Ishikawa (cell line): ENCODE results near the gene RIOK3.

ENCODE experiments used
- CEBPB ChIP-seq: IDR thresholded peaks from 2 replicates; pipeline ENCODE4 v1.6.1; 2012
- CREB1 ChIP-seq: IDR thresholded peaks from 2 replicates; pipeline ENCODE4 v1.6.1; 2012; ENCODE audit warnings: low read depth
- EGR1 ChIP-seq: IDR thresholded peaks from 2 replicates; pipeline ENCODE4 v1.6.1; 2012
- EP300 ChIP-seq: IDR thresholded peaks from 2 replicates; pipeline ENCODE4 v1.6.1; 2012; ENCODE audit warnings: borderline replicate concordance
- FOXM1 ChIP-seq: IDR thresholded peaks from 2 replicates; pipeline ENCODE4 v1.6.1; 2012; ENCODE audit warnings: low read depth, borderline replicate concordance
- NFIC ChIP-seq: IDR thresholded peaks from 2 replicates; pipeline ENCODE4 v1.6.1; 2012
- RAD21 ChIP-seq: IDR thresholded peaks from 2 replicates; pipeline ENCODE4 v1.6.1; 2012; ENCODE audit warnings: low read depth
- TAF1 ChIP-seq: IDR thresholded peaks from 2 replicates; pipeline ENCODE4 v1.6.1; 2012; ENCODE audit warnings: low read depth, mild to moderate bottlenecking
- TCF12 ChIP-seq: IDR thresholded peaks from 2 replicates; pipeline ENCODE4 v1.6.1; 2012; ENCODE audit warnings: low read depth
- TEAD4 ChIP-seq: IDR thresholded peaks from 2 replicates; pipeline ENCODE4 v1.6.1; 2012
- YY1 ChIP-seq: IDR thresholded peaks from 2 replicates; pipeline ENCODE4 v1.6.1; 2012; ENCODE audit warnings: low read depth
- ZBTB7A ChIP-seq: IDR thresholded peaks from 2 replicates; pipeline ENCODE4 v1.6.1; 2012; ENCODE audit warnings: low read depth
- TF ChIP-seq, protein P1 (sequence below): IDR thresholded peaks from 2 replicates; pipeline ENCODE4 v1.6.1; 2012
- TF ChIP-seq, protein P2 (sequence below): IDR thresholded peaks from 2 replicates; pipeline ENCODE4 v1.6.1; 2012
- TF ChIP-seq, protein P3 (sequence below): IDR thresholded peaks from 2 replicates; pipeline ENCODE4 v1.6.1; 2012; ENCODE audit warnings: low read depth, mild to moderate bottlenecking

The RIOK3 gene, protein sequence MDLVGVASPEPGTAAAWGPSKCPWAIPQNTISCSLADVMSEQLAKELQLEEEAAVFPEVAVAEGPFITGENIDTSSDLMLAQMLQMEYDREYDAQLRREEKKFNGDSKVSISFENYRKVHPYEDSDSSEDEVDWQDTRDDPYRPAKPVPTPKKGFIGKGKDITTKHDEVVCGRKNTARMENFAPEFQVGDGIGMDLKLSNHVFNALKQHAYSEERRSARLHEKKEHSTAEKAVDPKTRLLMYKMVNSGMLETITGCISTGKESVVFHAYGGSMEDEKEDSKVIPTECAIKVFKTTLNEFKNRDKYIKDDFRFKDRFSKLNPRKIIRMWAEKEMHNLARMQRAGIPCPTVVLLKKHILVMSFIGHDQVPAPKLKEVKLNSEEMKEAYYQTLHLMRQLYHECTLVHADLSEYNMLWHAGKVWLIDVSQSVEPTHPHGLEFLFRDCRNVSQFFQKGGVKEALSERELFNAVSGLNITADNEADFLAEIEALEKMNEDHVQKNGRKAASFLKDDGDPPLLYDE

DNA sequence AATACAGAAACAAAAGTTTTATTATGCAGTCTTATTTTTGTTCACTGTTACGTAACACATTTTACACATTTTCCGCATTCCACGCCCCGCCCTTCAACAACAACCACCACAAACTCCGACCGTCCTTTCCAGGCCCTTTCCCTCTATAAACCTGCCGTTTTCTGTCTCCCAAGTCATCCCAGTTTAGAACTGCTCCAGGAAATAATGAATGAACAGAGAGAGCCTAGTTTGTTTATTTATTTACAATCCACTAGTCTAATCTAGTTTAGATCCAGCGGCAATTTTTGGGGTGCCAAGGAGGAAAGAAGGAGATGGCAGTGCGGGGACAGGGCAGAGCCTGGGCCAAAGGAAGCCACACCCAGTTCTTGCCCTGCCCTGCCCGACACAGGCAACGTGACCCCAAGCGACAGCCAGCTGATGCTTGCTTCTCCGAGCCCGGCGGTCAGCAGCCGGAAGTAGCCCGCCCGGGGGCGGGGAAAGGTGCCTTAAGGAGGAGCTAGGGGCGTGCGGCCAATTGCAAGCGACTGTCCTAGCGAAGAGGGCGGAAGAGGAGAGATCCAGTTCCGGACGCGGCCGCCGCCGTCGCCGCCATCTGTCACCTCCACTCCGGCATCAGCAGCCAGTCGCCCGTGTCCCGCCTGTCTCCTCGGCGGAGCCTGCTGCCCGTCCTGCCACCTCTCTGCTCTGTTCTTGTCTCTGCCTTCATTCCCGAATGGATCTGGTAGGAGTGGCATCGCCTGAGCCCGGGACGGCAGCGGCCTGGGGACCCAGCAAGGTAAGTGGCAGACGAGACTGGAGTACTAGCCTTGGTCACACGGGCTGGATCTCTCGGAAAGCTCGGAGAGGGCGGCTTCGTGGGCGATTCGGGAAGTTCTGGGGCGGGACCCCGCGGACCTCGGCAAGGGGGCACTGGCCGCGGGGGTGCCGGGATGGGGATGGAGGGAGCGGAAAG is at the start of gene RIOK3:
RIOK3 (plus strand) TSS at position 560 of the 952 bp plus-strand sequence; CDS start at position 713, 153 bp downstream.
- TF ChIP-seq EGR1: no peak
- TF ChIP-seq CEBPB: peak; percentile 88
- no peak for TF ChIP-seq NFIC
- peak; percentile 86 for TF ChIP-seq YY1
- TF ChIP-seq, protein P1, sequence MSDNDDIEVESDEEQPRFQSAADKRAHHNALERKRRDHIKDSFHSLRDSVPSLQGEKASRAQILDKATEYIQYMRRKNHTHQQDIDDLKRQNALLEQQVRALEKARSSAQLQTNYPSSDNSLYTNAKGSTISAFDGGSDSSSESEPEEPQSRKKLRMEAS: peak; percentile 63
- TF ChIP-seq RAD21: no peak
- peak; percentile 78 for TF ChIP-seq TAF1
- TF ChIP-seq, protein P2, sequence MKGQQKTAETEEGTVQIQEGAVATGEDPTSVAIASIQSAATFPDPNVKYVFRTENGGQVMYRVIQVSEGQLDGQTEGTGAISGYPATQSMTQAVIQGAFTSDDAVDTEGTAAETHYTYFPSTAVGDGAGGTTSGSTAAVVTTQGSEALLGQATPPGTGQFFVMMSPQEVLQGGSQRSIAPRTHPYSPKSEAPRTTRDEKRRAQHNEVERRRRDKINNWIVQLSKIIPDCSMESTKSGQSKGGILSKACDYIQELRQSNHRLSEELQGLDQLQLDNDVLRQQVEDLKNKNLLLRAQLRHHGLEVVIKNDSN: peak; percentile 91
- TF ChIP-seq CREB1: no peak
- TF ChIP-seq FOXM1: no peak
- TF ChIP-seq, protein P3, sequence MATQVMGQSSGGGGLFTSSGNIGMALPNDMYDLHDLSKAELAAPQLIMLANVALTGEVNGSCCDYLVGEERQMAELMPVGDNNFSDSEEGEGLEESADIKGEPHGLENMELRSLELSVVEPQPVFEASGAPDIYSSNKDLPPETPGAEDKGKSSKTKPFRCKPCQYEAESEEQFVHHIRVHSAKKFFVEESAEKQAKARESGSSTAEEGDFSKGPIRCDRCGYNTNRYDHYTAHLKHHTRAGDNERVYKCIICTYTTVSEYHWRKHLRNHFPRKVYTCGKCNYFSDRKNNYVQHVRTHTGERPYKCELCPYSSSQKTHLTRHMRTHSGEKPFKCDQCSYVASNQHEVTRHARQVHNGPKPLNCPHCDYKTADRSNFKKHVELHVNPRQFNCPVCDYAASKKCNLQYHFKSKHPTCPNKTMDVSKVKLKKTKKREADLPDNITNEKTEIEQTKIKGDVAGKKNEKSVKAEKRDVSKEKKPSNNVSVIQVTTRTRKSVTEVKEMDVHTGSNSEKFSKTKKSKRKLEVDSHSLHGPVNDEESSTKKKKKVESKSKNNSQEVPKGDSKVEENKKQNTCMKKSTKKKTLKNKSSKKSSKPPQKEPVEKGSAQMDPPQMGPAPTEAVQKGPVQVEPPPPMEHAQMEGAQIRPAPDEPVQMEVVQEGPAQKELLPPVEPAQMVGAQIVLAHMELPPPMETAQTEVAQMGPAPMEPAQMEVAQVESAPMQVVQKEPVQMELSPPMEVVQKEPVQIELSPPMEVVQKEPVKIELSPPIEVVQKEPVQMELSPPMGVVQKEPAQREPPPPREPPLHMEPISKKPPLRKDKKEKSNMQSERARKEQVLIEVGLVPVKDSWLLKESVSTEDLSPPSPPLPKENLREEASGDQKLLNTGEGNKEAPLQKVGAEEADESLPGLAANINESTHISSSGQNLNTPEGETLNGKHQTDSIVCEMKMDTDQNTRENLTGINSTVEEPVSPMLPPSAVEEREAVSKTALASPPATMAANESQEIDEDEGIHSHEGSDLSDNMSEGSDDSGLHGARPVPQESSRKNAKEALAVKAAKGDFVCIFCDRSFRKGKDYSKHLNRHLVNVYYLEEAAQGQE: no peak
- TF ChIP-seq ZBTB7A: no peak
- TF ChIP-seq TEAD4: peak; percentile 95
- TF ChIP-seq EP300: no peak; the same call in 1 of the 2 replicates
- TF ChIP-seq TCF12: no peak

DNA sequence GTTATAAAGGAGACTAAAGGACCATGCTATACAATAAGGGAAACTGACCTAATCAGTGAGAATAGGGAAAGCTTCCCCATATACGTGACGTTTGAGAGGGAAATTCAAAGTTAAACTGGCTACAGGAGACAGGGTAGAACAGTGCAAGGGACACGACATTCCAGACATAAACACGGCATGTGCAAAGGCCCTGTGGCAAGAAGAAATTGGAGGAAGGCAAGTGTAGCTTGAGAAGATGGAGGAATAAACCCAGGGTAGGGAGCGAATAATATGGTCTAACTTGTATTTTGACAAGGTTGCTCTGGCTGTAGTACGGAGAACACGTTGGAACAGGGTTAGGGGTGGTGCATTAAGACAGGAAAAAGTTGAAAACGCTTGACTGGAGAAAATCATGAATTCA is 49.8 kb upstream of the RIOK3 start:
- TF ChIP-seq, protein P2: no peak
- no peak for TF ChIP-seq EP300
- TF ChIP-seq CEBPB: no peak
- no peak for TF ChIP-seq TEAD4
- TF ChIP-seq, protein P3: no peak
- TF ChIP-seq FOXM1: no peak
- no peak for TF ChIP-seq NFIC
- no peak for TF ChIP-seq TCF12
- TF ChIP-seq, protein P1: no peak
- TF ChIP-seq EGR1: no peak
- TF ChIP-seq RAD21: no peak
- TF ChIP-seq TAF1: no peak
- TF ChIP-seq YY1: no peak
- TF ChIP-seq ZBTB7A: no peak
- TF ChIP-seq CREB1: no peak

DNA sequence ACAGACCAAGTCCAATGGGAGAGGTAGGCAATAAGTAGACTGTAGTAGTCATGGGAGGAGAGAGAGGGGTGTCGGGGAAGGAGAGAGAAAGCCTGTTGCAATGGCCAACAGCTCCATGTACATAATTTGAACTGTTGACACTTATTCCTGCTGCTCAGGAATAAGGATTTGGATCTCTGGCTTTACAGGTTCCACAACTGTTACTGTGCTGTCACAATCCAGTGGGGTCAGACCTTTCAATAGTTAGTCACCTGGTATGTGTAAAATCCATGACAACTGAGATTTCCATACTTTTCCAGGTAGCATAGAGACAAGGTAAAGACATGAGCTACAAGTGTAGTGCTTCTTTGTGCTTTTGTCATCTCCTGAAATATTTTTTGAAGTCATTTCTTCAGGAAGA is 47.5 kb upstream of the RIOK3 start:
- TF ChIP-seq TEAD4: no peak
- no peak for TF ChIP-seq TAF1
- TF ChIP-seq RAD21: no peak
- TF ChIP-seq EGR1: no peak
- TF ChIP-seq, protein P2: no peak
- TF ChIP-seq, protein P1: no peak
- TF ChIP-seq TCF12: no peak
- no peak for TF ChIP-seq EP300
- no peak for TF ChIP-seq FOXM1
- TF ChIP-seq CEBPB: no peak
- no peak for TF ChIP-seq CREB1
- TF ChIP-seq ZBTB7A: no peak
- TF ChIP-seq NFIC: no peak
- TF ChIP-seq, protein P3: no peak
- TF ChIP-seq YY1: no peak
